SU-DHL-6 (cell line): ENCODE data around the gene TNFRSF4.

Source experiments
- H2AFZ ChIP-seq: fragments of 200-600 bp; sonication (generic); 2 replicates; pipeline ENCODE4 v1.6.1; 2014; ENCODE audit warnings: low read depth, mild to moderate bottlenecking, moderate library complexity, mixed read lengths, antibody characterized with exemption, low read length; ENCODE audit not compliant: severe bottlenecking
- H3F3A ChIP-seq: fragments of 200-600 bp; shearing (Covaris generic); 2 replicates; pipeline ENCODE4 v1.6.0; 2016; ENCODE audit warnings: antibody characterized with exemption, mild to moderate bottlenecking; ENCODE audit not compliant: insufficient read depth
- H3K27ac ChIP-seq: fragments of 200-600 bp; sonication (generic); 2 replicates; pipeline ENCODE4 v1.5.1; 2016; ENCODE audit warnings: low read depth, mild to moderate bottlenecking, low read length, moderate library complexity, mixed read lengths
- H3K27me3 ChIP-seq: fragments of 200-600 bp; sonication (generic), shearing (Covaris generic); 2 replicates; pipeline ENCODE4 v1.6.0; 2014; ENCODE audit warnings: mild to moderate bottlenecking, low read length
- H3K36me3 ChIP-seq: fragments of 200-600 bp; sonication (generic); 2 replicates; pipeline ENCODE4 v1.6.1; 2014; ENCODE audit warnings: mild to moderate bottlenecking, low read length, mixed read lengths
- H3K4me2 ChIP-seq: fragments of 300-600, 200-600 bp; shearing (Covaris generic), sonication (generic); 2 replicates; pipeline ENCODE4 v1.6.0; 2014; ENCODE audit warnings: low read length, low read depth, mild to moderate bottlenecking; ENCODE audit not compliant: poor library complexity, severe bottlenecking
- H3K4me3 ChIP-seq: fragments of 200-600 bp; sonication (generic); 2 replicates; pipeline ENCODE4 v1.5.1; 2014; ENCODE audit warnings: antibody characterized with exemption, low read length, mild to moderate bottlenecking, mixed read lengths; ENCODE audit not compliant: insufficient read depth, poor library complexity, severe bottlenecking
- H3K79me2 ChIP-seq: fragments of 200-600 bp; sonication (generic); 2 replicates; pipeline ENCODE4 v1.6.1; 2014; ENCODE audit warnings: mild to moderate bottlenecking, low read length, moderate library complexity; ENCODE audit not compliant: insufficient read depth
- H3K9ac ChIP-seq: fragments of 200-600 bp; sonication (generic); 2 replicates; pipeline ENCODE4 v1.7.0; 2014; ENCODE audit warnings: mild to moderate bottlenecking, low read length
- H3K9me2 ChIP-seq: fragments of 200-600 bp; sonication (generic); replicated peaks from 2 replicates; pipeline ENCODE4 v1.6.1; 2014; ENCODE audit warnings: low read length; ENCODE audit not compliant: insufficient read depth
- H3K9me3 ChIP-seq: fragments of 200-600 bp; sonication (generic); 2 replicates; pipeline ENCODE4 v1.6.1; 2014; ENCODE audit warnings: low read length, mixed read lengths; ENCODE audit not compliant: insufficient read depth
- H4K20me1 ChIP-seq: fragments of 200-600 bp; sonication (generic); 2 replicates; pipeline ENCODE4 v1.6.1; 2014; ENCODE audit warnings: low read depth, mild to moderate bottlenecking, antibody characterized with exemption, low read length, moderate library complexity, mixed read lengths
- EZH2phosphoT487 ChIP-seq: fragments of 200-600 bp; sonication (generic), shearing (Covaris generic); conservative IDR thresholded peaks from 2 replicates; pipeline ENCODE4 v1.6.1; 2018; ENCODE audit warnings: mild to moderate bottlenecking, antibody characterized with exemption, low read length, moderate library complexity, mixed read lengths
- TF ChIP-seq, protein P1 (sequence below): fragments of 200-600 bp; sonication (generic); IDR thresholded peaks from one replicate; pipeline ENCODE4 v1.5.1; 2017; ENCODE audit warnings: antibody characterized with exemption, mild to moderate bottlenecking, low read length, moderate library complexity; ENCODE audit not compliant: insufficient read depth, poor library complexity, severe bottlenecking

The TNFRSF4 gene

DNA sequence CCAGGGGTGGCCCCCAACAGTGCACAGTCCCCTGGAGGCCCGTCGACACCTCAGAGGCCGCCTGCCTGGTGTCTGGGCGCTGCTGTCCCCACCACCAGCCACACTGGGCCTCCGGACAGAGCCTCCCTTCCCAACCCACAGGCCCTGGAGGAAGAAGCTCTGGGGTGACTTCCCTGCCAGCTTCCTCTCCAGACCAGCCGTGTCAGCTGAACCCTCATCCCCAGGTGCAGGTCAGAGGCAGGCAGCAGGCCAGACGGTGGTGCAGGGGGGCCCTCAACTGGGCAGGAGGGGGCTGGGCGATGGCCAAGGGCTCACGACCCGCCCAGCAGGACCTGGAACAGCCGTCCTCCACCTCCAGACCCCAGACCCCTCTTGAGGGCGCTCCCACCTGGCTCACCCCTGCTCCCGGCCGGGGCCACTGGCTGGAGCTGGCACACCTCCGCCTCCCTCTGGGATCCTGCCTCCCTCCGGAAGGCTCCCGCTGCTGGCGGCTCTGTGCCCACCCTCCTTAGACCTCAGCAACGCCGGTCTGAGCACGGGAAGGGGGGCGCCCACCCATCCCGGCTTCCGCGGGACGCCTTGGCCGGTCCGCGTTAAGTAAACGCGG, 8.1 kb downstream of the TNFRSF4 start:
- Histone ChIP-seq H3K4me2 (no peak overlapping the region), H3K4me3 (no peak overlapping the region), H3K9me2 (no peaks in the 10 kb centered on the region), H3K9ac (no peak overlapping the region), H3K27ac (no peak overlapping the region), H3K27me3 (no peaks in the 10 kb centered on the region), H3K36me3 (no peaks in the 10 kb centered on the region), H3K79me2 (no peaks in the 10 kb centered on the region), H3K9me3 (no peaks in the 10 kb centered on the region), H4K20me1 (no peaks in the 10 kb centered on the region), H2AFZ (no peak overlapping the region), H3F3A (no peaks in the 10 kb centered on the region)
- TF ChIP-seq, protein P1, sequence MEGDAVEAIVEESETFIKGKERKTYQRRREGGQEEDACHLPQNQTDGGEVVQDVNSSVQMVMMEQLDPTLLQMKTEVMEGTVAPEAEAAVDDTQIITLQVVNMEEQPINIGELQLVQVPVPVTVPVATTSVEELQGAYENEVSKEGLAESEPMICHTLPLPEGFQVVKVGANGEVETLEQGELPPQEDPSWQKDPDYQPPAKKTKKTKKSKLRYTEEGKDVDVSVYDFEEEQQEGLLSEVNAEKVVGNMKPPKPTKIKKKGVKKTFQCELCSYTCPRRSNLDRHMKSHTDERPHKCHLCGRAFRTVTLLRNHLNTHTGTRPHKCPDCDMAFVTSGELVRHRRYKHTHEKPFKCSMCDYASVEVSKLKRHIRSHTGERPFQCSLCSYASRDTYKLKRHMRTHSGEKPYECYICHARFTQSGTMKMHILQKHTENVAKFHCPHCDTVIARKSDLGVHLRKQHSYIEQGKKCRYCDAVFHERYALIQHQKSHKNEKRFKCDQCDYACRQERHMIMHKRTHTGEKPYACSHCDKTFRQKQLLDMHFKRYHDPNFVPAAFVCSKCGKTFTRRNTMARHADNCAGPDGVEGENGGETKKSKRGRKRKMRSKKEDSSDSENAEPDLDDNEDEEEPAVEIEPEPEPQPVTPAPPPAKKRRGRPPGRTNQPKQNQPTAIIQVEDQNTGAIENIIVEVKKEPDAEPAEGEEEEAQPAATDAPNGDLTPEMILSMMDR = no peak
- TF ChIP-seq EZH2phosphoT487 = no peak

- Histone ChIP-seq H3K79me2 (no peaks in the 10 kb centered on the region), H3K36me3 (no peaks in the 10 kb centered on the region), H3K27me3 (no peaks in the 10 kb centered on the region), H3K4me2 (no peak overlapping the region), H3F3A (no peaks in the 10 kb centered on the region), H3K27ac (no peak overlapping the region), H3K4me3 (no peak overlapping the region), H3K9me3 (no peaks in the 10 kb centered on the region), H3K9ac (no peak overlapping the region), H4K20me1 (no peaks in the 10 kb centered on the region), H2AFZ (no peak overlapping the region), H3K9me2 (no peaks in the 10 kb centered on the region)
- TF ChIP-seq, protein P1 = no peak
- no peak for TF ChIP-seq EZH2phosphoT487
These were observed 8.8 kb downstream of the TNFRSF4 start for GRCh38 chr1:1204998-1205768.

DNA sequence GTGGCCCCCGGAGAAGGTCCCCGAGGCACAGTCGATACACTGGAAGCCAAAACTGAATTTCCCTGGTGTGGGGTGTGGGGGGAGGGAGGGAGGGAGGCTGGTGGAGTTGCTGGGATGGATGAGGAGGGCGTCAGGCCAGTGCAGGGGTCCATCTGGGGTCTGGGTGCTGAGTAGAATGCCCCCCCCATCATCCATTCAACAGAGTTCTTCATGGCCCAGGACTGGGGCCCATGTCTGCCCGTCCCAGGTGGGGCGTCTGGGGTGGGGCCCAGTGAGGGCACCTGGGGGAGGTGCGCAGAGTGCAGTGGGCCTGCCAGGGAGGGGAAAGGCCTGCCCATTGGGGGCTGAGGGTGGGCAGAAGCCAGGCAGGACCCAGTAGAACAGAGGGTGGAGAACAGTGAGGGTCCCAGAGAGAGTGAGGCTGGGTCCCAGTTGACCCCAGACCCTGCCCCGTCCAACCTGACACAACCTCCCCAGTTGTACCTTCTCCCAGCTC, 9.5 kb downstream of the TNFRSF4 start:
- Histone ChIP-seq H2AFZ (no peak overlapping the region), H3K9ac (no peak overlapping the region), H3K36me3 (no peaks in the 10 kb centered on the region), H3K27me3 (no peaks in the 10 kb centered on the region), H3K9me2 (no peaks in the 10 kb centered on the region), H3K4me2 (no peak overlapping the region), H3K4me3 (no peak overlapping the region), H4K20me1 (no peaks in the 10 kb centered on the region), H3K27ac (no peak overlapping the region), H3K9me3 (no peaks in the 10 kb centered on the region), H3F3A (no peaks in the 10 kb centered on the region), H3K79me2 (no peaks in the 10 kb centered on the region)
- TF ChIP-seq EZH2phosphoT487 = no peak
- TF ChIP-seq, protein P1 = no peak
